GM06990 (cell line): ENCODE data around the gene ITGA3.

Experiments used
- DNase-seq: peaks from one replicate; pipeline ENCODE4 v3.0.0-alpha.2; 2011; ENCODE audit not compliant: insufficient read length; ENCODE audit errors: extremely low read depth
- H3K27me3 ChIP-seq: replicated peaks from 2 replicates; pipeline ENCODE4 v1.6.0; 2011; ENCODE audit warnings: low read length; ENCODE audit not compliant: control insufficient read depth, insufficient read depth
- H3K36me3 ChIP-seq: 2 replicates; pipeline ENCODE4 v1.5.1; 2011; ENCODE audit warnings: low read length; ENCODE audit not compliant: control insufficient read depth, insufficient read depth
- H3K4me3 ChIP-seq: replicated peaks from 2 replicates; pipeline ENCODE4 v1.5.1; 2011; ENCODE audit warnings: low read depth, mild to moderate bottlenecking, control low read depth, low read length
- TF ChIP-seq, protein P1 (sequence below): IDR thresholded peaks from 2 replicates; pipeline ENCODE4 v1.5.1; 2011; ENCODE audit warnings: low read length, control low read depth, mild to moderate bottlenecking, inconsistent platforms; ENCODE audit not compliant: insufficient read depth, poor library complexity, severe bottlenecking

ITGA3 gene

GRCh38 chr17:50096758-50097157 is 40.8 kb downstream of the ITGA3 start:
- no peaks in the 10 kb centered on the region; the same call in none of the 2 replicates for H3K36me3 ChIP-seq

GRCh38 chr17:50097455-50097854 is 41.5 kb downstream of the ITGA3 start:
- TF ChIP-seq, protein P1, sequence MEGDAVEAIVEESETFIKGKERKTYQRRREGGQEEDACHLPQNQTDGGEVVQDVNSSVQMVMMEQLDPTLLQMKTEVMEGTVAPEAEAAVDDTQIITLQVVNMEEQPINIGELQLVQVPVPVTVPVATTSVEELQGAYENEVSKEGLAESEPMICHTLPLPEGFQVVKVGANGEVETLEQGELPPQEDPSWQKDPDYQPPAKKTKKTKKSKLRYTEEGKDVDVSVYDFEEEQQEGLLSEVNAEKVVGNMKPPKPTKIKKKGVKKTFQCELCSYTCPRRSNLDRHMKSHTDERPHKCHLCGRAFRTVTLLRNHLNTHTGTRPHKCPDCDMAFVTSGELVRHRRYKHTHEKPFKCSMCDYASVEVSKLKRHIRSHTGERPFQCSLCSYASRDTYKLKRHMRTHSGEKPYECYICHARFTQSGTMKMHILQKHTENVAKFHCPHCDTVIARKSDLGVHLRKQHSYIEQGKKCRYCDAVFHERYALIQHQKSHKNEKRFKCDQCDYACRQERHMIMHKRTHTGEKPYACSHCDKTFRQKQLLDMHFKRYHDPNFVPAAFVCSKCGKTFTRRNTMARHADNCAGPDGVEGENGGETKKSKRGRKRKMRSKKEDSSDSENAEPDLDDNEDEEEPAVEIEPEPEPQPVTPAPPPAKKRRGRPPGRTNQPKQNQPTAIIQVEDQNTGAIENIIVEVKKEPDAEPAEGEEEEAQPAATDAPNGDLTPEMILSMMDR: no peak
- DNase-seq: no peak
- no peaks in the 10 kb centered on the region; the same call in none of the 2 replicates for H3K36me3 ChIP-seq
- no peak overlapping the region for H3K4me3 ChIP-seq
- H3K27me3 ChIP-seq: no peaks in the 10 kb centered on the region

More at GRCh38 chr17:50096758-50097157, 40.8 kb downstream of the ITGA3 start:
- DNase-seq: no peak
- Histone ChIP-seq H3K27me3 (no peaks in the 10 kb centered on the region), H3K4me3 (no peak overlapping the region)
- TF ChIP-seq, protein P1: no peak

GRCh38 chr17:50097926-50098325 is 42.0 kb downstream of the ITGA3 start:
- TF ChIP-seq, protein P1: no peak
- Histone ChIP-seq H3K27me3 (no peaks in the 10 kb centered on the region), H3K4me3 (no peak overlapping the region), H3K36me3 (no peaks in the 10 kb centered on the region; the same call in none of the 2 replicates)
- no peak for DNase-seq

DNA sequence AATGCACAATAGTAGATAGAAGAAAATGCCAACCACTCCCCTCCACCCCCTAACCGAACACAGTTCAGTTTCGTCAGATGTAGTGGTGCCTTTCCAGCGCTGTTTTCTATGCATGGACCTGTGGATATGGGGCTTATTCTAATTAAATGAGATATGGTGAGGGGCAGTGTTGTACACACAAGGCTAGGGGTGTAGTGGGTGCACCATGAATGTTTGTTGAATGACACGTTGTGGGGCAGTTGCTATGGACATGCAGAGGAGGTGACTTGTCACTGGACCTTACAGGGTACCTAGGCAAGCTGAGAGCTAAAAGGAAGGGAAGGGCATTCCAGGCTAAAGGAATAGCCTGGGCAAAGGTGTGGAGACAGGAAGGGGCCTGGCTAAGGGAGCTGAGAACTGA is 42.7 kb downstream of the ITGA3 start:
- Histone ChIP-seq H3K36me3 (no peaks in the 10 kb centered on the region; the same call in none of the 2 replicates), H3K4me3 (no peak overlapping the region), H3K27me3 (no peaks in the 10 kb centered on the region)
- DNase-seq: no peak
- TF ChIP-seq, protein P1: no peak

DNA sequence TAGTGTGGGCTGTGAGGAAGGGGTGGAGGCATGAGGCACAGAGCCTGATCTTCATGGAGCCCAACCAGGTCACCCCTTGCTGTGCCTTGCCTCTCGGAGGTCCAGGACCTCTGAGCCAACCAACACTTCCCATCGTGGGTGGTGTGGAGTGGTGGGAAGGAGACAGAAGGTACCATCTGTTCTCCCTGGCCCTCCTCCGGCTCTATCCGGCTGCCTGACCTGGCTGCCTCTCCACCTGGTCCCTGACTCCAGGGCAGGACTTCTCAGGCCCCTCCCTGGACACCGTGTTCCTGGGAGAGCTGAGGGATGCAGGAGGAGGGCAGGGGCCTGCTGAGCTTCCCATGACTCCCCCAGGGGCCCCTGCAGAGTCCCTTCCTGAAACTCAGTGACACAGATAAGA is 43.1 kb downstream of the ITGA3 start:
- TF ChIP-seq, protein P1: no peak
- Histone ChIP-seq H3K4me3 (no peak overlapping the region), H3K36me3 (no peaks in the 10 kb centered on the region; the same call in none of the 2 replicates), H3K27me3 (no peaks in the 10 kb centered on the region)
- no peak for DNase-seq

GRCh38 chr17:50100480-50100883 is 44.6 kb downstream of the ITGA3 start:
- H3K4me3 ChIP-seq: no peak overlapping the region
- H3K27me3 ChIP-seq: no peaks in the 10 kb centered on the region
- TF ChIP-seq, protein P1: no peak
- DNase-seq: no peak
- H3K36me3 ChIP-seq: no peaks in the 10 kb centered on the region; the same call in none of the 2 replicates
